OCI-LY3 (cell line): ENCODE results near the gene MRPL40.
"Not testable (repeated sequence)": the region's sequence is repeated elsewhere in the genome, so short reads cannot be mapped to it uniquely, and the experiment has no call there.

Experiments
- H2AFZ ChIP-seq: fragments of 200-600, 300-600 bp; shearing (Covaris generic); 2 replicates; pipeline ENCODE4 v1.6.0; 2014; ENCODE audit warnings: antibody characterized with exemption, low read depth, low read length
- H3K27ac ChIP-seq: fragments of 200-600, 300-600 bp; sonication (generic); 2 replicates; pipeline ENCODE4 v1.5.1; 2014; ENCODE audit warnings: mild to moderate bottlenecking, low read length, moderate library complexity, mixed read lengths
- H3K27me3 ChIP-seq: fragments of 200-600, 300-600 bp; sonication (generic); 2 replicates; pipeline ENCODE4 v1.6.1; 2014; ENCODE audit warnings: low read depth, low read length, mixed read lengths
- H3K36me3 ChIP-seq: fragments of 200-600, 300-600 bp; sonication (generic); replicated peaks from 2 replicates; pipeline ENCODE3; 2014; ENCODE audit warnings: low read depth, low read length, mixed read lengths
- H3K4me1 ChIP-seq: fragments of 300-600, 200-600 bp; sonication (generic); 2 replicates; pipeline ENCODE4 v1.6.1; 2014; ENCODE audit warnings: low read length, mixed read lengths
- H3K4me2 ChIP-seq: fragments of 200-600, 300-600 bp; sonication (generic); 2 replicates; pipeline ENCODE4 v1.6.1; 2014; ENCODE audit warnings: low read length, mixed read lengths
- H3K4me3 ChIP-seq: fragments of 300-600, 200-600 bp; sonication (generic); 2 replicates; pipeline ENCODE4 v1.5.1; 2014; ENCODE audit warnings: antibody characterized with exemption, mild to moderate bottlenecking, low read length, moderate library complexity
- H3K79me2 ChIP-seq: fragments of 300-600, 200-600 bp; shearing (Covaris generic); 2 replicates; pipeline ENCODE4 v1.6.1; 2014; ENCODE audit warnings: mild to moderate bottlenecking, low read length, mixed read lengths
- H3K9ac ChIP-seq: fragments of 300-600, 200-600 bp; shearing (Covaris generic); 2 replicates; pipeline ENCODE4 v1.6.0; 2014; ENCODE audit warnings: mild to moderate bottlenecking, low read length, moderate library complexity
- H3K9me3 ChIP-seq: fragments of 200-600, 300-600 bp; shearing (Covaris generic); 2 replicates; pipeline ENCODE4 v1.6.1; 2014; ENCODE audit warnings: low read length, mixed read lengths; ENCODE audit not compliant: insufficient read depth
- H4K20me1 ChIP-seq: fragments of 200-600, 300-600 bp; sonication (generic); 2 replicates; pipeline ENCODE4 v1.6.1; 2016; ENCODE audit warnings: low read length, mixed read lengths; ENCODE audit not compliant: insufficient read depth
- EZH2phosphoT487 ChIP-seq: fragments of 200-600 bp; shearing (Covaris generic); IDR thresholded peaks from 2 replicates; pipeline ENCODE4 v1.6.1; 2018; ENCODE audit warnings: antibody characterized with exemption, mixed run types, low read depth
- TF ChIP-seq, protein P1 (sequence below): fragments of 200-600, 300-600 bp; sonication (generic); IDR thresholded peaks from 2 replicates; pipeline ENCODE4 v1.5.1; 2014; ENCODE audit warnings: antibody characterized with exemption, low read length, low read depth

Gene MRPL40

DNA sequence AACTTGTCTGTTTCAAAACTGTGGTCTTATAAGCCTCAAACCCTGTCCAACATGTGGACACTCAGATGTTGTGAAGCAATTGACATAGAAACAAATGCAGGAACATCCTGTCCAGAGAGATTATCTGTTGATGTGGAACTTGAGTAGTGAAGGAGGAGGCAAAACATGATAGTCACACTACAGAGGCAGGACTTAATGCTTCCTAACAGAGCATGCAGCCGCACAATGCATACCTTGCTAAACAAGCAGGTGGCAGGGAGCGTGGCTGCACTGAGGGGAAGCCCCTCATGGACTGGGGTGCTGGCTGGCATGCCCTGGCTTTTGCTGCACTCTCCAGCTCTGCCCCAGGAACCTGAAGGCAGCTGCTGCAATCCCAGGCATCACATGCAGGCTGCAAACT is 9.8 kb downstream of the MRPL40 start:
- Histone ChIP-seq H3K79me2 (peaks cover 70% of the 10 kb centered on the region), H3K27ac (no peak overlapping the region), H3K9me3 (no peaks in the 10 kb centered on the region), H3K4me3 (no peak overlapping the region), H3K36me3 (peaks cover 53% of the 10 kb centered on the region), H3K4me2 (no peak overlapping the region), H2AFZ (no peak overlapping the region), H3K4me1 (peaks cover 7% of the 10 kb centered on the region), H4K20me1 (peaks cover 33% of the 10 kb centered on the region), H3K27me3 (no peaks in the 10 kb centered on the region), H3K9ac (no peak overlapping the region)
- TF ChIP-seq, protein P1, sequence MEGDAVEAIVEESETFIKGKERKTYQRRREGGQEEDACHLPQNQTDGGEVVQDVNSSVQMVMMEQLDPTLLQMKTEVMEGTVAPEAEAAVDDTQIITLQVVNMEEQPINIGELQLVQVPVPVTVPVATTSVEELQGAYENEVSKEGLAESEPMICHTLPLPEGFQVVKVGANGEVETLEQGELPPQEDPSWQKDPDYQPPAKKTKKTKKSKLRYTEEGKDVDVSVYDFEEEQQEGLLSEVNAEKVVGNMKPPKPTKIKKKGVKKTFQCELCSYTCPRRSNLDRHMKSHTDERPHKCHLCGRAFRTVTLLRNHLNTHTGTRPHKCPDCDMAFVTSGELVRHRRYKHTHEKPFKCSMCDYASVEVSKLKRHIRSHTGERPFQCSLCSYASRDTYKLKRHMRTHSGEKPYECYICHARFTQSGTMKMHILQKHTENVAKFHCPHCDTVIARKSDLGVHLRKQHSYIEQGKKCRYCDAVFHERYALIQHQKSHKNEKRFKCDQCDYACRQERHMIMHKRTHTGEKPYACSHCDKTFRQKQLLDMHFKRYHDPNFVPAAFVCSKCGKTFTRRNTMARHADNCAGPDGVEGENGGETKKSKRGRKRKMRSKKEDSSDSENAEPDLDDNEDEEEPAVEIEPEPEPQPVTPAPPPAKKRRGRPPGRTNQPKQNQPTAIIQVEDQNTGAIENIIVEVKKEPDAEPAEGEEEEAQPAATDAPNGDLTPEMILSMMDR, result no peak
- no peak for TF ChIP-seq EZH2phosphoT487

DNA sequence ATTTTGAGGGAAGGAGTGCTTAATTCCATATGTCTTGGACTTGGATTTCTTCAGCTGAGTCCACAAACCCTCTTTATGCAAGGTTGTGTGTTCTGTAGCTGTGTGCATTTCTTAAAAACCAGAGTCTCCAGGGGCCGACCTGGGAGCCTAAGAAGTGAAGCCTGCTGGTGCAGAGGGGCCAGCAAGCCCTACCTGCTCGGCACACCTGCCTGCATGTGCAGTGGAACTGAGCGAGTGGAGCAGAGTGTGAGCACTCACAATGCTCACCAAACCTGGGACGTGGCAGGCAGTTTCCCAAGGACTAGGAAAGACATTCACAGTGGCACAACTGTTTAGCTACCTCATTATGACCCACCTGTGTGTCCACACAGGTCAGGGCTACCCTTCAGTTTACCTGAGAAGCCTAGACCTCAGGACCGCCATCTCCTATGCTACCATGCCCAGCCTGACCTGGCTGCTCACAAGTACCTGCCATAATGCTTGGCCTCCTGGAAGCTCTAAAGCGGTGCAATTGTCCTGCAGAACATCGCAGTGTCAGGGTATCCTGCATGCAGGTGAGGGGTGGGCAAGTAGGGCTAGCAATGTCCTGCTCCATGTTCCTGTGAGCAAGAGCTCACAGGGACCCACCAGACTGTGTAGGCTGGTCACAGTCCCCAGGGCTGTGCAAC is 11.3 kb downstream of the MRPL40 start:
- TF ChIP-seq EZH2phosphoT487, result no peak
- TF ChIP-seq, protein P1, result no peak
- H3K4me1 ChIP-seq, result peaks cover 13% of the 10 kb centered on the region
- no peaks in the 10 kb centered on the region for H3K27me3 ChIP-seq
- H3K79me2 ChIP-seq, result peaks cover 80% of the 10 kb centered on the region
- peaks cover 47% of the 10 kb centered on the region for H3K36me3 ChIP-seq
- no peak overlapping the region for H2AFZ ChIP-seq
- H4K20me1 ChIP-seq, result peaks cover 33% of the 10 kb centered on the region
- no peak overlapping the region for H3K27ac ChIP-seq
- H3K4me3 ChIP-seq, result no peak overlapping the region
- H3K9ac ChIP-seq, result no peak overlapping the region
- H3K9me3 ChIP-seq, result no peaks in the 10 kb centered on the region
- no peak overlapping the region for H3K4me2 ChIP-seq

DNA sequence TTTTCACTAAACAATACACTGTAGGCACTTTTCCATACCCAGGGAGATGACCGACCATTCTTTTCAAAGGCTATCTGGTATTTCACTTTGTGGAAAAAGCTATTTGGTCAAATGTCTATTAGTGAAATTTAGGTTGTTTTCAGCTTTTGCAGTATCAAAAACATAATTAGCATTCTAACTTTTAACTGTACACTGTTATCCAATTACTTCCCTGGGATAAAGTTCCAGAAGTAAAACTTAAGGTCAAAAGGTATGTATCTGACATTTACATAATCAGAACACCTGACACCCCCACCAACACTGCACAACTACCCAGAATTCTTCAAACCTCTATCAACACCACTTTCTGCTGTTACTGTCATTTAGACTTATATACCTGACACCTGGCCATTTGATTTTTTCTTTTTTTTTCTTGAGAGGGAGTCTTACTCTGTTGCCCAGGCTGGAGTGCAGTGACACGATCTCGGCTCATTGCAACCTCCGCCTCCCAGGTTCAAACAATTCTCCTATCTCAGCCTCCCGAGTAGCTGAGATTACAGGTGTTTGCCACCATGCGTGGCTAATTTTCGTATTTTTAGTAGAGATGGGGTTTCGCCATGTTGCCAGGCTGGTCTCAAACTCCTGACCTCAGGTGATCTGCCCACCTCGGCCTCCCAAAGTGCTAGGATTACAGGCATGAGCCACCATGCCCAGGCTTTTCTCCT is 13.1 kb downstream of the MRPL40 start:
- H3K4me2 ChIP-seq, H2AFZ ChIP-seq, H3K9ac ChIP-seq, H3K4me3 ChIP-seq, H3K27me3 ChIP-seq, H3K27ac ChIP-seq, H3K9me3 ChIP-seq: not testable (repeated sequence)
- peaks cover 22% of the 10 kb centered on the region for H3K4me1 ChIP-seq
- peaks cover 50% of the 10 kb centered on the region for H3K36me3 ChIP-seq
- peaks cover 29% of the 10 kb centered on the region for H4K20me1 ChIP-seq
- H3K79me2 ChIP-seq, result peaks cover 80% of the 10 kb centered on the region

DNA sequence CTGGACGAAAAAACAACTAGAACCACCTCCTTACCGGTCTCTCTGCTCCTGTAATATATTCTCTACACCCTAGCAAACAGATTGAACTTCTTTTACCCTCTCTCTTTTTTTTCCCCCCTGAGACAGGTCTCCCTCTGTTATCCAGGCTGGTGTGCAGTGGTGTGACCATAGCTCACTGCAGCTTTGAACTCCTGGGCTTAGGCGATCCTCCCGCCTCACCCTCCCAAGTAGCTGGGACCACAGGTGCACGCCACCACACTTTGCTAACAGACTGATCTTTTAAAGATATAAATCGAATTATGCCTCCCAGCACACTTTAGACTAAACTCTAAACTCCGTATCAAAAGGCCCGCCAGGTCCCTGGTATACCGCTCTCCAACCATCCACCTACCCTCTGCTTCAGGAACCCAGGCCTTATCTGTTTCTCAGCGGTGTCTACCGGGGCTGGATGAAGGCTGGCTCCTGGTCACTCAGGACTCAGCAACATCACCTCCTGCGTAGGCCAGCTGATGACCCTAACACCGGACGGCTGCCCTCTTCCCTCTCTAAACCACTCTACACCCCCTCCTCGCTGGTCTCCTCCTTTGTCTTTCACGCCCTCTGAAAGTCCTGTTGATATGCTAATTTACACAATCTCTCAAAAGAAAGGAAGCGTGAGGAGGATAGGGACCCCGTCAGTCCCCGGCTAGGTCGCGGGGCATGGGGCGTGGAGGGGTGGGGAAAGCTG is 14.4 kb downstream of the MRPL40 start:
- Histone ChIP-seq H3K79me2 (peaks cover 67% of the 10 kb centered on the region), H3K4me1 (peaks cover 22% of the 10 kb centered on the region), H2AFZ (0 out of 2 replicates have a peak overlapping the region, but pooled peaks have one; percentile 56), H3K9ac (peak overlapping the region; percentile 89), H4K20me1 (peaks cover 21% of the 10 kb centered on the region; the same call in 1 of the 2 replicates), H3K27me3 (no peaks in the 10 kb centered on the region), H3K36me3 (peaks cover 46% of the 10 kb centered on the region), H3K27ac (peak overlapping the region; percentile 47), H3K9me3 (no peaks in the 10 kb centered on the region), H3K4me3 (peak overlapping the region; percentile 89), H3K4me2 (peak overlapping the region; percentile 84)
- no peak for TF ChIP-seq EZH2phosphoT487
- TF ChIP-seq, protein P1, result no peak
